ENCODE data around the gene NUDT22. TPM values are rescaled to one million over a fixed set of nuclear protein-coding genes. Genes with fewer than 3 reads are reported as not detected.

NUDT22 gene
- total RNA-seq, 3 donors from 2014 or later = 34.2 to 58.0 (median 36.7) TPM

DNA sequence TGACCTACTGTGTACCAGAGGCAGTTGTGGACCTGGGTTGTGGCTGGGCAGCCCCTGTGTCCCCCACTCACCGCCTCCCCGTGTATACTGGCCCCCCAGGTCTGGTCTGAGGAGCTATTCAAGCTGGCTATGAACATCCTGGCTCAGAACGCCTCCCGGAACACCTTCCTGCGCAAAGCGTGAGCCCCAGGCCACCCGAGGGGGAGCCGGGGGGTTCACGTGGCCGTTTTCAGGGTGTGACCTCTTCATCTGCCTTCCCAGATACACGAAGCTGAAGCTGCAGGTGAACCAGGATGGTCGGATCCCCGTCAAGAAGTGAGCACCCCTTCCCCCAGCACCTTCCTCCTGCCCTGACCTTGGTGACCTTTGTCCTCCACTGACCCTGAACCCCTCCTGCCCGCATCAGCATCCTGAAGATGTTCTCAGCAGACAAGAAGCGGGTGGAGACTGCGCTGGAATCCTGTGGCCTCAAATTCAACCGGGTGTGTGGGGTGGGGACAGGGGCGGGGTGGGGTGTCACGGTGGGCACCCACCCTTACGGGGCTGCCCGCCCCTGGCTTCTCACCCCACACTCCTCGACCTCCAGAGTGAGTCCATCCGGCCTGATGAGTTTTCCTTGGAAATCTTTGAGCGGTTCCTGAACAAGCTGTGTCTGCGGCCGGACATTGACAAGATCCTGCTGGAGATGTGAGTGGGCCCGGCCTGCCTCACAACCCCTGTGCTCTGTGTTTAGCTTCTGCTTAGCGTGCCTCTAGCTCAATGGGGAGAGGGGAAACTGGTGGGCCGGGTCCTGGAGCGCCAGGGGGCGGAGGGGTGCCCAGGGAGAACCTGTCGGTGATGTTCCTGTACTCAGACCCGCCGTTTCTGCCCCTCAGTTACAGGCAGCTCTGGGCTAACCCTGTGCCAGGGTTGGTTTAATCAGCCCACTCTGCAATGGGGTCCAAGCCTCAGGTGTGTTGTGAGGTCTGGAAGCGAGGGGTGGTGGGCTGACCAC lies 29.4 kb downstream of the NUDT22 start:
- Histone ChIP-seq H3K27me3 (no peaks in the 10 kb centered on the region), H3K36me3 (no peaks in the 10 kb centered on the region), H3K9me3 (no peaks in the 10 kb centered on the region), H3K4me1 (peaks cover 8 to 9% of the 10 kb centered on the region in 2 donors), H3K4me3 (no peak overlapping the region), H3K27ac (no peak overlapping the region)
- intact Hi-C loops (cut with DNase I; ENCODE audit: low total_unique reads) = no loop called here
- no peak for DNase-seq (ENCODE audit: low spot score in 2 of 2)
- TF ChIP-seq, protein P1, sequence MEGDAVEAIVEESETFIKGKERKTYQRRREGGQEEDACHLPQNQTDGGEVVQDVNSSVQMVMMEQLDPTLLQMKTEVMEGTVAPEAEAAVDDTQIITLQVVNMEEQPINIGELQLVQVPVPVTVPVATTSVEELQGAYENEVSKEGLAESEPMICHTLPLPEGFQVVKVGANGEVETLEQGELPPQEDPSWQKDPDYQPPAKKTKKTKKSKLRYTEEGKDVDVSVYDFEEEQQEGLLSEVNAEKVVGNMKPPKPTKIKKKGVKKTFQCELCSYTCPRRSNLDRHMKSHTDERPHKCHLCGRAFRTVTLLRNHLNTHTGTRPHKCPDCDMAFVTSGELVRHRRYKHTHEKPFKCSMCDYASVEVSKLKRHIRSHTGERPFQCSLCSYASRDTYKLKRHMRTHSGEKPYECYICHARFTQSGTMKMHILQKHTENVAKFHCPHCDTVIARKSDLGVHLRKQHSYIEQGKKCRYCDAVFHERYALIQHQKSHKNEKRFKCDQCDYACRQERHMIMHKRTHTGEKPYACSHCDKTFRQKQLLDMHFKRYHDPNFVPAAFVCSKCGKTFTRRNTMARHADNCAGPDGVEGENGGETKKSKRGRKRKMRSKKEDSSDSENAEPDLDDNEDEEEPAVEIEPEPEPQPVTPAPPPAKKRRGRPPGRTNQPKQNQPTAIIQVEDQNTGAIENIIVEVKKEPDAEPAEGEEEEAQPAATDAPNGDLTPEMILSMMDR (IDR thresholded peaks at IDR 0.05) = no peak
- no peak for TF ChIP-seq POLR2AphosphoS5 (IDR thresholded peaks at IDR 0.05)

DNA sequence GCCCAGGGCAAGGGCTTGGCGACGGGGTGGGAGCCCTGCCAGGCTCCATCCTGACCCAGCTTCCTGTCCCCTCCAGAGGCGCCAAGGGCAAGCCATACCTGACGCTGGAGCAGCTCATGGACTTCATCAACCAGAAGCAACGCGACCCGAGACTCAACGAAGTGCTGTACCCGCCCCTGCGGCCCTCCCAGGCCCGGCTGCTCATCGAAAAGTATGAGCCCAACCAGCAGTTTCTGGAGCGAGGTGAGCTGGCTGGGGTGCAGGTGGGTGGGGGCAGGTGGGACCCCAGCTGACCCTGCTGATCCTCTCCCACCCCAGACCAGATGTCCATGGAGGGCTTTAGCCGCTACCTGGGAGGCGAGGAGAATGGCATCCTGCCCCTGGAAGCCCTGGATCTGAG lies 30.2 kb downstream of the NUDT22 start:
- TF ChIP-seq POLR2AphosphoS5 (IDR thresholded peaks at IDR 0.05) (no peak), POLR2A (IDR thresholded peaks at IDR 0.05) (no peak)
- TF ChIP-seq, protein P1 (IDR thresholded peaks at IDR 0.05) = no peak
- Histone ChIP-seq H3K4me3 (no peak overlapping the region), H3K4me1 (peaks cover 8 to 9% of the 10 kb centered on the region in 2 donors), H3K9me3 (no peaks in the 10 kb centered on the region), H3K27ac (no peak overlapping the region), H3K27me3 (no peaks in the 10 kb centered on the region), H3K36me3 (no peaks in the 10 kb centered on the region)
- no peak for DNase-seq (ENCODE audit: low spot score in 2 of 2)
- intact Hi-C loops (cut with DNase I; ENCODE audit: low total_unique reads) = no loop called here

DNA sequence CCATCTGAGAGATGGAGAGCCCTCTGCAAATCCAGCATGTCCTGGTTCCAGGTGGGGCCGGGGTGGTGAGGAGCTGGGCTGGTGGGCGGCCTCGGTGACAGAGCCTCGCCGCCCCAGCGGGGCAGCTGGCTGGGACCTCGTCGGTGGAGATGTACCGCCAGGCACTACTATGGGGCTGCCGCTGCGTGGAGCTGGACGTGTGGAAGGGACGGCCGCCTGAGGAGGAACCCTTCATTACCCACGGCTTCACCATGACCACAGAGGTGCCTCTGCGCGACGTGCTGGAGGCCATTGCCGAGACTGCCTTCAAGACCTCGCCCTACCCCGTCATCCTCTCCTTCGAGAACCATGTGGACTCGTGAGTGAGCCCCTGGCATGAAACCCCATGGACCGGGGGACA lies 32.3 kb downstream of the NUDT22 start:
- no peaks in the 10 kb centered on the region for H3K36me3 ChIP-seq
- no peaks in the 10 kb centered on the region for H3K9me3 ChIP-seq
- no peaks in the 10 kb centered on the region for H3K27me3 ChIP-seq
- TF ChIP-seq POLR2A (IDR thresholded peaks at IDR 0.05) = no peak
- no peak for TF ChIP-seq POLR2AphosphoS5 (IDR thresholded peaks at IDR 0.05)
- TF ChIP-seq, protein P1 (IDR thresholded peaks at IDR 0.05) = no peak
- no peak overlapping the region for H3K27ac ChIP-seq
- intact Hi-C loops (cut with DNase I; ENCODE audit: low total_unique reads) = no loop called here
- no peaks in the 10 kb centered on the region for H3K4me1 ChIP-seq
- H3K4me3 ChIP-seq = no peak overlapping the region
- no peak for DNase-seq (ENCODE audit: low spot score in 2 of 2)

DNA sequence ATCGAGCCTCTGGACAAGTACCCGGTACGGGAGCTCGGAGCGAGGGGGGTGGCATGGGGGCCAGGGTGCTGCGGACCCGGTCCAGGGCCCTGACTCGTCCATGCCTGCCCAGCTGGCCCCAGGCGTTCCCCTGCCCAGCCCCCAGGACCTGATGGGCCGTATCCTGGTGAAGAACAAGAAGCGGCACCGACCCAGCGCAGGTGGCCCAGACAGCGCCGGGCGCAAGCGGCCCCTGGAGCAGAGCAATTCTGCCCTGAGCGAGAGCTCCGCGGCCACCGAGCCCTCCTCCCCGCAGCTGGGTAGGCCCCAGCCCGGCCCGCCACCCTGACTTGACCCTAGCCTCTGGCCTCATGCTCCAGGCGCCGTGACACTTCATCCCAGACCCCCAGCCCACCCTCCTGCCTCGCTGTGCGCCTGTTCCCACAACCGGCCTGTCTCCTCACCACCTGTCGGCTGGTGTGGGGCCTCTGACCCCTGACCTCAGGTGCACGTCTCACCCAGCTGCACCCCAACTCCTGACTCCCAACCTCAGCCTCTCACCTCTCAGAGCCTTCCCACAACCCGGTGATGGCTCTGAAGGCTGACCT lies 33.0 kb downstream of the NUDT22 start:
- no peaks in the 10 kb centered on the region for H3K36me3 ChIP-seq
- H3K27ac ChIP-seq = no peak overlapping the region
- no peak for TF ChIP-seq POLR2AphosphoS5 (IDR thresholded peaks at IDR 0.05)
- no peak for TF ChIP-seq POLR2A (IDR thresholded peaks at IDR 0.05)
- TF ChIP-seq, protein P1 (IDR thresholded peaks at IDR 0.05) = no peak
- H3K27me3 ChIP-seq = no peaks in the 10 kb centered on the region
- no peaks in the 10 kb centered on the region for H3K9me3 ChIP-seq
- DNase-seq (ENCODE audit: low spot score in 2 of 2) = no peak
- intact Hi-C loops (cut with DNase I; ENCODE audit: low total_unique reads) = no loop called here
- H3K4me1 ChIP-seq = no peaks in the 10 kb centered on the region
- H3K4me3 ChIP-seq = no peak overlapping the region

DNA sequence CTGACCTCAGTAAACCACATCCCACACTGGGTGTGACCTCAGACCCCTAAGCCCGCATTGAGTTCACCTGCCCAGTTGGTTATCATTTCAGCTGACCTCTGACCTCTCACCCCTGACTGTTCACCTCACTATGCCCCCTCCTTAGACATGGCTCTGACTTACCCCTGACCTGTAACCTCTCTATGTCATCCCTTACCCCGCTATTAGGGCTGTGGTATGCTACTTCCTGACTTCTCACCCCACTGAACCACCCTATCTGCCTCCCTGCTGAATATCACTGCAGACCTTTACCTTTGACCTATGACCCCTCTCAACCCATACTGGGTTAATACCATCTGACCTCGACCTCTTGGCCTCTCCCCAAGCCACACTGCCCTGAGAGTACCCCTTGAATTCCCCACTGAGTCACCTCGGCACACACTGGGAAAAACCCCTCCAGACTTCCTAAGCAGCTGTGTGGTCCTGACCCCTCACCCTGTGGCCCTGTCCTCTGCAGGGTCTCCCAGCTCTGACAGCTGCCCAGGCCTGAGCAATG lies 33.5 kb downstream of the NUDT22 start:
- intact Hi-C loops (cut with DNase I; ENCODE audit: low total_unique reads) = no loop called here

More for the DNA sequence above, 33.5 kb downstream of the NUDT22 start:
- Histone ChIP-seq H3K4me3 (no peak overlapping the region), H3K9me3 (no peaks in the 10 kb centered on the region), H3K36me3 (no peaks in the 10 kb centered on the region), H3K27me3 (no peaks in the 10 kb centered on the region), H3K27ac (no peak overlapping the region), H3K4me1 (no peaks in the 10 kb centered on the region)
- no peak for DNase-seq (ENCODE audit: low spot score in 2 of 2)
- TF ChIP-seq POLR2A (IDR thresholded peaks at IDR 0.05) = no peak
- TF ChIP-seq, protein P1 (IDR thresholded peaks at IDR 0.05) = no peak
- no peak for TF ChIP-seq POLR2AphosphoS5 (IDR thresholded peaks at IDR 0.05)
